Cardiac fibroblast (primary cell): ENCODE results near the gene MYO1A.
A peak's percentile ranks its signal among the peaks of the same experiment; 100 is the strongest.
"Not testable (repeated sequence)": the region's sequence is repeated elsewhere in the genome, so short reads cannot be mapped to it uniquely, and the experiment has no call there.

Source experiments
- DNase-seq, 2 donors: peaks; one replicate each; pipeline versions ENCODE4 v3.0.0 to v3.0.0-alpha.2; 2010; ENCODE audit warnings: low read depth in 2 of 2
- H3K4me3 ChIP-seq, 2 donors: replicated peaks in 1 of 2; 1 replicate in 1 of 2; 2 replicates in 1 of 2; pipeline ENCODE4 v1.5.1; 2011; ENCODE audit warnings: low read depth in 2 of 2, low read length in 2 of 2, mild to moderate bottlenecking in 2 of 2, moderate library complexity in 1 of 2
- TF ChIP-seq, protein P1 (sequence below): IDR thresholded peaks from one replicate; pipeline ENCODE4 v1.5.1; 2011; ENCODE audit warnings: low read depth, mild to moderate bottlenecking, low read length, inconsistent platforms

The MYO1A gene

GRCh38 chr12:57087010-57087690 lies 37.2 kb upstream of the MYO1A start:
- peak overlapping the region; percentile 72 to 78 for H3K4me3 ChIP-seq
- TF ChIP-seq, protein P1, sequence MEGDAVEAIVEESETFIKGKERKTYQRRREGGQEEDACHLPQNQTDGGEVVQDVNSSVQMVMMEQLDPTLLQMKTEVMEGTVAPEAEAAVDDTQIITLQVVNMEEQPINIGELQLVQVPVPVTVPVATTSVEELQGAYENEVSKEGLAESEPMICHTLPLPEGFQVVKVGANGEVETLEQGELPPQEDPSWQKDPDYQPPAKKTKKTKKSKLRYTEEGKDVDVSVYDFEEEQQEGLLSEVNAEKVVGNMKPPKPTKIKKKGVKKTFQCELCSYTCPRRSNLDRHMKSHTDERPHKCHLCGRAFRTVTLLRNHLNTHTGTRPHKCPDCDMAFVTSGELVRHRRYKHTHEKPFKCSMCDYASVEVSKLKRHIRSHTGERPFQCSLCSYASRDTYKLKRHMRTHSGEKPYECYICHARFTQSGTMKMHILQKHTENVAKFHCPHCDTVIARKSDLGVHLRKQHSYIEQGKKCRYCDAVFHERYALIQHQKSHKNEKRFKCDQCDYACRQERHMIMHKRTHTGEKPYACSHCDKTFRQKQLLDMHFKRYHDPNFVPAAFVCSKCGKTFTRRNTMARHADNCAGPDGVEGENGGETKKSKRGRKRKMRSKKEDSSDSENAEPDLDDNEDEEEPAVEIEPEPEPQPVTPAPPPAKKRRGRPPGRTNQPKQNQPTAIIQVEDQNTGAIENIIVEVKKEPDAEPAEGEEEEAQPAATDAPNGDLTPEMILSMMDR: no peak
- peak; percentile 89 to 98 for DNase-seq

DNA sequence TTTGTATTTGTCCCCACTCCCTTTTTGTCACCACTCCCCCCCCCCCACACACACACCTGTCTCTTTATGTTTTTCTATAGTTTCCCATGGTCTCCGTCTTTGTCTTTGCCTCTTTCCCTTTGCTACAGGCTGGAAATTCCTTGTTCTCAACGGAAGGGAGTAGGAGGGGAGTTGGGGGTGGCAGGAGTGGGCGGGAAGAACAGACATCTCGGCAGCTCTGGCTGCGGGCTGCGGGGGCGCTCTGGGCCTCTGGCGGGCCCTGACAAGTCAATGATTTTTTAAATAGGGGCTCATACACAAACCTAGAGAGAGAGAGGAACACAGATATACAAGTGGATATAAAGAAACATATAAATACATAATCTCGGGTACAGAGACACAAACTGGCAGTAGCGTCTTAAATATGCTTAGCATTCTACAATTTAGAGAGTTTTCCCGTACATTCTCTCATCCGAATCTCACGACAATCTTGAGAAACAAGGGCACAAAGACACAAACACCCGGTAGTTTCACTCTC lies 36.6 kb upstream of the MYO1A start:
- TF ChIP-seq, protein P1: peak; percentile 35
- H3K4me3 ChIP-seq: peak overlapping the region; percentile 72 to 78
- peak; percentile 64 to 92 for DNase-seq

DNA sequence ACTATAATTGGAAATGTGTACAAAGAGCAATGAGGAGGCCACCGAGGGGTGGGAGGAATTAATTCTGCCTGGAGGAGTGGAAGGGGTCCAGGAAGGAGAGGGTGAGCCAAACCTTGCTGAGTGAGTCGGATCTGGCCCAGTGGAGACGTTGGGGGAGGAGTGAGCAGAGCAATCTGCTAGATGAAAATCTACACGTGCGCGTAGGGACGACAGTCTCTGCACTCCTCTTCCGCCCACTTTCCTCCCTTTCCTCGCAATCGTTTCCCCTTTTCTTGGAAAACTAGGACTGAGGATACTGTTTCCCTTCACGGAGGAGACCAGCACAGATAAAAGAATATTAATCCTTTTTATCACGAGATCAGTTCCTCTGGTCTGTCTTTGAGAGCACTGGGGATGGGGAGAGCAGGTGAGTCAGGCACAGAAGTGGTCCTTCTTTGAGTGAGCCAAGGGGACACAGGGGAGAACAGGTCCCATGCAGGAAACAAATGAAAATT lies 36.1 kb upstream of the MYO1A start:
- peak in 1 of 2 donors; percentile 86 for DNase-seq
- TF ChIP-seq, protein P1: no peak
- peak overlapping the region; percentile 72 to 78 for H3K4me3 ChIP-seq

DNA sequence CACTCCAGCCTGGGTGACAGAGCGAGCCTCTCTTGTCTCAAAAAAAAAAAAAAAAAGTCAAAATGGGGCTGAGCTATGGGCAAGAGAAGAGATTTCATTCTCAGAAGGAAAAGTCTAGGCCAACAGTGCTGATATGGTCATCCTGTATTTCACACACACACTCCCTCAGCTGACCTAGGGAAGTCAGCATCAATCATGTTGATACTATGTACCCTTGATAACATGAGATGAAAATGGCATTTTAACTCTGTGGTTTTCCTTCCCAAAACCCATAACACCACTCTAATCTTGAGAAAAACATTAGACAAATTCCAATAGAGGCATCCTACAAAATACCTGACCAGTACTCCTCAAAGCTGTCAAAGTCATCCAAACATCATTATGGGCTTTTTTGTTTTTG lies 30.9 kb upstream of the MYO1A start:
- TF ChIP-seq, protein P1: no peak
- H3K4me3 ChIP-seq: no peak overlapping the region

DNA sequence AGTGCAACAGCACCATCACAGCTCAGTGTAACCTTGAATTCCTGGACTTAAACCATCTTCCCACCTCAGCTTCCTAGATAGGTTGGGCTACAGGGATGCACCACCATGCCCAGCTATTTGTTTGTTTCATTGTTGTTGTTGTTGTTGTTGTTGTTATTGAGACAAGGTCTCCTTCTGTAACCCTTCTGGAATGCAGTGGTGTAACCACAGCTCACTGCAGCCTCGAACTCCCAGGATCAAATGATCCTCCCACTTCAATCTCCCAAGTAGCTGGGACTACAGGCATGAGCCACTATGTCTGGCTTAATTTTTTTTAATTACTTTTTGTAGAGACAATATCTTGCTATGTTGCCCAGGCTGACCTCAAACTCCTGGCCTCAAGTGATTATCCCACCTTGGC lies 29.9 kb upstream of the MYO1A start:
- no peak for DNase-seq
- TF ChIP-seq, protein P1: no peak
- H3K4me3 ChIP-seq: no peak overlapping the region

More for the DNA sequence above, 30.9 kb upstream of the MYO1A start:
- DNase-seq: no peak

DNA sequence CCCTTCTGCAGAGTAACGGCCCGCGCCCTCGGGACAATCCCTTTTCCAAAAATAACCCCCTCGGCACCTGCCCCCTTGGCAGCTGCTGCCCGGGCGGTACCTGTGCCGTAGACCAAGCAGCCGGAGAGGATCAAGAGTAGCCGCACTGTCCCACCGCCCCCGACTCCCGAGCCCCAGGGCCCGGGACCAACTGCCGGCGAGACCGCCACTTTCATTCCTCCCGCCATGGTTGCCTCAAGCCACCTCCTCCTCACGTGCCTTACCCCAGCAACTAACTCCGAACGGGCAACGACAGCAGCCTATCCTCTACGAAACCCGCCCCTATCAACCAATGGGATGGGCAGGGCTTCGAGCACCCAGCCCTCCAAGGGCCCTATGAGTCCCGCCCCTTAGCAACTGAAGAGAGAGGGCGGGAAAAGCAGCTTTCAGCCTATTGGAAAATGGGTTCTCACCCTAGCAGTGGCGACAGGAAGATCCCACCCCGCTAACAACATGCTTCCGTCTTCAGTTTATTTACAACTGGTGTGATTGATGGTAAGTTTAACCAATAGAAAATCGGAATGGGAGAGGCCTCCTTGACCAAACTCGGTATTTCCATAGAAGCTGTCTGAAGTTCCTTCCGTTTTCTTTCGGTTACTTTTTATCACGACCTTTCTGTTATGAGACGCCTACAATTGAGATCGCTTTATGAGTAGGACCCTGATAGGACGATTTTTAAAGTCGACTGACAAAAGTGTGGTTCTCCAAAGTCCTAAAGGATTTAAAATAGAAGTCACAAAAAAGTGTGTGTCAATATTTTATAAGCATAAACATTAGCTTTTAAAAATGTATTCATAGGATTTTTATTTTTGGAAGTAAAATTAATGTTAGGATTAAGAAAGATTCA lies 28.8 kb upstream of the MYO1A start, which contains the start of gene NEMP1:
TSS of gene NEMP1 (minus strand) at position 273 of the 886 bp plus-strand sequence. CDS start at position 227, 46 bp downstream.
- TF ChIP-seq, protein P1: no peak
- H3K4me3 ChIP-seq: peak within 1 kb of the TSS; percentile 73 to 84
- peak; percentile 100 for DNase-seq

DNA sequence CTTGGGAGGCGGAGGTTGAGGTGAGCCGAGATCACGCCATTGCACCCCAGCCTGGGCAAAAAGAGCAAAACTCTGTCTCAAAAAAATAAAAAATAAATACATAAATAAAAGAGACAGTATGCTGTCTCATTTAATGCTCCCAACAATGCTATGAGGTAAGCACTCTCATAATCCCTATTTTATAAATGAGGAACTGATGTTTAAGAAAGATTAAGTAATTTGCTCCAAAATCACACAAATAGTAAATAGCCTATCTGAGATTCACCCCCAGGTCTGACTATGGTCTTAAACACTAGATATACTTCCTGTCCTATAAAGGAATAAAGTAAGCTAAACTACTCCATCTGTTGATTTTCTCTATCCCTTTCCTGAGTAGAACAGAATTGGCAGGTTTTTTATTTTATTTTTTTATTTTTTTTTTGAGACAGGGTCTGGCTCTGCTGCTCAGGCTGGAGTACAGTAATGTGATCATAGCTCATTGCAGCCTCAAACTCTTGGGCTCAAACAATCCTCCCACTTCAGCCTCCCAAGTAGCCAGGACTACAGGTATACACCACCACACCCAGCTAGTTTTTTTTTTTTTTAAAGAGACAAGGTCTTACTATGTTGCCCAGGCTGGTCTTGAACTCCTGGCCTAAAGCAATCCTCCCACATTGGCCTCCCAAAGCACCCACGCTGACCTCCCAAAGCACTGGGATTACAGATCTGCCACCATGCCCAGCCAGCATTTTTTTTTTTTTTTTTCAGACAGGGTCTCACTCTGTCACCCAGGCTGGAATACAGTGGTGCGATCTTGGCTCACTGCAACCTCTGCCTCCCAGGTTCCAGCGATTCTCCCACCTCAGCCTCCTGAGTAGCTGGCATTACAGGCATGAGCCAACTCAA lies 23.9 kb upstream of the MYO1A start:
- H3K4me3 ChIP-seq, DNase-seq: not testable (repeated sequence)
